ENCODE measurements around the gene FAIM2.

DNA sequence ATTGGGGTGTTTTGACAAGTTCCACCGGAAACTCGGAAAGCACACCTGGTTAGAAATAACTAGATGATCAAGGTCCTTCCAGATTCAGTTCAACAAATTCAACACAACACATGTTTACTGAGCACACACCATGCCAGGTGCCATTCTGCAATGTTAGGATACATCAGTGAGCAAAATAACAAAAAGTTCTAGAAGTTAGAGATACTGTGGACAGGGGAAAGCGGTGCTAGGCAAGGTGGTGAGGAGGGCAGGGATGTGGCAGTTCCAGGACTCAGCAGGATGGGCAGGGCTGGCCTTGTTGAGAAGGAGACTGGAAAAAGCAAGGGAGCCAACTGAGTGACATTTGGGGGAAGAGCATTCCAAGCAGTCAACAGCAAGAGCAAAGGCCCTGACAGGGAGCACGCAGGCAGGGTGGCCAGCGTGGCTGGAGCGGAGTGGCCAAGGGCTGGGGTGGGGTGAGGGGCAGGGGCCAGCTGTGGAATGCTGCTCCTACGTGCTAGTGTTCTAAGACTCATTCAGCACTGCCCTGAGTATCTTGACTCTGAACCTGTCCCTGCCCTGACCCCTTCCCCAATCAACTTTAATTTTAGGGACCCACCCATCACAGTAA is 19.4 kb upstream of the FAIM2 start:
- TF ChIP-seq CTCF (IDR thresholded peaks at IDR 0.05) (no peak), POLR2A (IDR thresholded peaks at IDR 0.05) (no peak), EP300 (IDR thresholded peaks at IDR 0.05) (no peak)
